GM12878 (cell line): ENCODE data around the gene PHGDH. TPM values are rescaled to one million over a fixed set of nuclear protein-coding genes. Genes with fewer than 3 reads are reported as not detected.

Source experiments
- ATAC-seq: fragments of 200-7000 bp; cut with Tn5 transposase; 3 replicates; pipeline ENCODE4 v1.9.1; 2020; ENCODE audit warnings: mild to moderate bottlenecking, moderate library complexity
- BruUV-seq: library from RNA; stranded (reverse); fragments of 400-500 nt; replicated peaks from 2 replicates; lab custom pipeline; 2021; lab: Mats Ljungman, UMichigan
- CTCF ChIA-PET: fragments of 300-600 bp; sonication (Branson Sonifier 250); formaldehyde crosslinking; extraction: SDS; loops from one replicate; lab custom pipeline; 2021; ENCODE audit warnings: inconsistent platforms; lab: Yijun Ruan, JAX
- POLR2A ChIA-PET: fragments of 350-600 bp; formaldehyde crosslinking; extraction: SDS; loops from one replicate; lab custom pipeline; 2021; ENCODE audit warnings: inconsistent platforms; lab: Charles Lee
- RAD21 ChIA-PET: fragments of 300-600 bp; sonication (Branson Sonifier 250); formaldehyde crosslinking; loops from one replicate; lab custom pipeline; 2023; ENCODE audit warnings: antibody characterized with exemption; ENCODE audit not compliant: unreplicated experiment; lab: Charles Lee
- SMC1A ChIA-PET: fragments of 300-600 bp; sonication (Branson Sonifier 250); formaldehyde crosslinking; loops from one replicate; lab custom pipeline; 2023; ENCODE audit not compliant: unreplicated experiment, uncharacterized antibody; lab: Charles Lee
- DNase-seq: peaks from one replicate; pipeline ENCODE4 v3.0.0-alpha.2; 2011; ENCODE audit warnings: low read depth, low spot score
- FAIRE-seq: peaks from 3 replicates; lab custom pipeline; 2011; peaks lifted over from hg19 to GRCh38; lab: Jason Lieb, UNC
- H2AFZ ChIP-seq: 2 replicates; pipeline ENCODE4 v1.6.0; 2011; ENCODE audit warnings: low read depth, low read length, control low read depth; ENCODE audit not compliant: control insufficient read depth
- H3K27ac ChIP-seq: 2 replicates; pipeline ENCODE4 v1.5.1; 2011; ENCODE audit warnings: control low read depth; ENCODE audit not compliant: control insufficient read depth, insufficient read depth
- H3K27me3 ChIP-seq, 2 experiments: replicated peaks in 1 of 2; 2 replicates each; pipeline versions ENCODE4 v1.6.0 to v1.6.1; 2011; ENCODE audit warnings: low read length in 1 of 2; ENCODE audit not compliant: control insufficient read depth in 2 of 2, insufficient read depth in 2 of 2
- H3K36me3 ChIP-seq, 2 experiments: 2 replicates each; pipeline ENCODE4 v1.5.1; 2011; ENCODE audit warnings: low read length in 1 of 2; ENCODE audit not compliant: control insufficient read depth in 2 of 2, insufficient read depth in 2 of 2
- H3K4me1 ChIP-seq: 2 replicates; pipeline ENCODE4 v1.6.1; 2011; ENCODE audit warnings: mild to moderate bottlenecking, low read length, moderate library complexity, mixed read lengths; ENCODE audit not compliant: control insufficient read depth, insufficient read depth
- H3K4me2 ChIP-seq: 2 replicates; pipeline ENCODE4 v1.6.0; 2011; ENCODE audit warnings: control low read depth; ENCODE audit not compliant: control insufficient read depth, insufficient read depth
- H3K4me3 ChIP-seq: fragments of 200-600 bp; sonication (generic); 2 replicates; pipeline ENCODE4 v1.5.1; 2016
- H3K79me2 ChIP-seq: 2 replicates; pipeline ENCODE4 v1.6.0; 2011; ENCODE audit warnings: low read length; ENCODE audit not compliant: control insufficient read depth, insufficient read depth
- H3K9ac ChIP-seq: 2 replicates; pipeline ENCODE4 v1.8.0; 2011; ENCODE audit warnings: low read length, control low read depth, mixed read lengths; ENCODE audit not compliant: control insufficient read depth, insufficient read depth
- H3K9me3 ChIP-seq: replicated peaks from 3 replicates; pipeline ENCODE4 v1.5.1; 2011; ENCODE audit warnings: mild to moderate bottlenecking, low read length; ENCODE audit not compliant: control insufficient read depth, insufficient read depth
- H4K20me1 ChIP-seq: 2 replicates; pipeline ENCODE4 v1.6.0; 2011; ENCODE audit not compliant: control insufficient read depth, insufficient read depth
- JUND ChIP-seq: IDR thresholded peaks from 2 replicates; pipeline ENCODE4 v1.6.1; 2012; ENCODE audit warnings: low read depth, mild to moderate bottlenecking, low read length, improper control_type of control experiment, moderate library complexity
- MEF2A ChIP-seq: IDR thresholded peaks from 2 replicates; pipeline ENCODE4 v1.6.1; 2011; ENCODE audit warnings: low read depth, mild to moderate bottlenecking, low read length, moderate library complexity; ENCODE audit not compliant: insufficient read depth
- MXI1 ChIP-seq: fragments of 150-350 bp; IDR thresholded peaks from 2 replicates; pipeline ENCODE4 v1.6.1; 2011; ENCODE audit warnings: low read depth, mild to moderate bottlenecking, inconsistent platforms, low read length, improper control_type of control experiment
- MYB ChIP-seq: fragments of 150-350 bp; IDR thresholded peaks from 2 replicates; pipeline ENCODE4 v1.6.1; 2014; ENCODE audit warnings: mild to moderate bottlenecking, low read depth, low read length, borderline replicate concordance
- RBBP5 ChIP-seq: fragments of 200-600 bp; sonication (generic); conservative IDR thresholded peaks from 2 replicates; pipeline ENCODE4 v1.6.1; 2016
- ZNF274 ChIP-seq: IDR thresholded peaks from one replicate; pipeline ENCODE4 v1.8.0; 2011; ENCODE audit not compliant: insufficient read length, insufficient read depth
- WGBS: methylation state at CpG from one replicate; pipeline ENCODE4 v1.1.6; 2016; ENCODE audit warnings: low lambda C conversion rate; ENCODE audit not compliant: insufficient replicate concordance, insufficient coverage; ENCODE audit errors: missing lambda C conversion rate; 5-methylcytosine and 5-hydroxymethylcytosine counted together
- in situ Hi-C: fragments of 300-500 bp; cut with MboI; formaldehyde crosslinking; loops from 9 replicates; pipeline ENCODE4 v1.14.3; 2018; ENCODE audit warnings: mixed read lengths
- intact Hi-C: fragments of 100-400 bp; cut with micrococcal nuclease; formaldehyde crosslinking; loops from one replicate; pipeline ENCODE4 v1.14.2; 2022; ENCODE audit not compliant: unreplicated experiment
- polyA plus RNA-seq, 11 experiments: library from polyadenylated mRNA; depleted of rRNA in 4 of 11; unstranded in 6 of 11; stranded (reverse) in 5 of 11; fragments of >200 nt; fragmentation: Nextera tagmentation in 4 of 11; fragmentation: Illumina TruSeq in 1 of 11; extraction: Ambion mirVana in 4 of 11; extraction: Trizol in 1 of 11; gene quantifications; 1 replicate in 1 of 11; 2 replicates in 10 of 11; pipeline versions ENCODE4 v1.2.1 to v1.2.3, GENCODE V29; 2011 to 2016; ENCODE audit warnings: inconsistent platforms in 2 of 11, missing spikeins in 2 of 11, low read depth in 1 of 11
- total RNA-seq, 4 experiments: library from RNA; depleted of rRNA in 3 of 4; stranded (reverse); fragments of >200 nt in 3 of 4; fragmentation: Illumina TruSeq in 1 of 4; extraction: Trizol in 1 of 4; gene quantifications; 2 replicates each; pipeline versions ENCODE4 v1.2.1 to v1.2.3, GENCODE V29; 2013 to 2021
- TF ChIP-seq, protein P1 (sequence below): fragments of 450-650 bp; formaldehyde crosslinking; IDR thresholded peaks from 2 replicates; pipeline ENCODE4 v1.4.0; 2022; ENCODE audit warnings: mild to moderate bottlenecking, moderate library complexity
- TF ChIP-seq, protein P2 (sequence below), 3 experiments: IDR thresholded peaks in 2 of 3; conservative IDR thresholded peaks in 1 of 3; 2 replicates each; pipeline ENCODE4 v1.5.1; 2011; ENCODE audit warnings: low read depth in 3 of 3, low read length in 3 of 3, mild to moderate bottlenecking in 3 of 3, control low read depth in 2 of 3, moderate library complexity in 2 of 3, inconsistent platforms in 1 of 3, mixed read lengths in 1 of 3; ENCODE audit not compliant: control insufficient read depth in 2 of 3, insufficient read depth in 1 of 3; ENCODE audit errors: extremely low read depth in 1 of 3
- TF ChIP-seq, protein P3 (sequence below): fragments of 450-650 bp; conservative IDR thresholded peaks from 2 replicates; pipeline ENCODE4 v1.6.1; 2017; ENCODE audit warnings: mild to moderate bottlenecking, moderate library complexity
- TF ChIP-seq, protein P4 (sequence below): fragments of 150-350 bp; IDR thresholded peaks from 2 replicates; pipeline ENCODE4 v1.6.1; 2016; ENCODE audit warnings: low read depth, low read length

The PHGDH gene
- total and polyA plus RNA-seq, 10 of the 15 experiments (the other 5 are each of a cell fraction or from before 2014, with no cell fraction given) = 3.9 to 47.8 (median 25.9) TPM

DNA sequence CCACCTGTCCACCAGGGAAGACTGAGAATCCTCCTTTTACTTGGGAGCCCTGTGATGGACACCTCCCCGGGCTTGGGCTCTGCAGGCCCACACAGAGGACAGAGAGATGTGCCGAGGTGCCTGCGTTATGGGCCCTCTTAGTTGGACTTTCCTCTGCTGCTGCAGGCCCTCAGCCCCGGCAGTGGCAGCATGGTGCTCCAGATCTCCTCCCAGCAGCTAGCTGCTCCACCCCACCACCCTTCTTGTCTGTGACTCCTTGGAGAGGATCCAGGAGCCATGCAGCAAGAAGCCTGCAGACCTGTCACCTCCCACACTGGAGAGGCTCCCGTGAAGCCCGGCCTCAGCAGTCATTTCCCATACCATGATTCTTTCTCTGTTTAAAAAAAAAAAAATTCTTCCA lies 27.4 kb downstream of the PHGDH start:
- no TSS peak for BruUV-seq
- no peaks in the 10 kb centered on the region for H3K79me2 ChIP-seq
- in situ Hi-C loops (no loop called here), intact Hi-C loops (no loop called here)
- WGBS = 53% methylated on average over 5 of the region's 6 CpGs
- H3K27ac ChIP-seq = no peak overlapping the region
- ChIA-PET POLR2A (no interaction called here), SMC1A (interaction anchor here (1.1 kb wide), 1 partner anchor 19 kb away, joined by 3 read pairs; no protein-coding TSS in a partner anchor), CTCF (no interaction called here), RAD21 (no interaction called here)
- FAIRE-seq = no peak
- H3K4me1 ChIP-seq = no peaks in the 10 kb centered on the region
- no peak overlapping the region for H2AFZ ChIP-seq
- no peak for DNase-seq
- H3K4me3 ChIP-seq = no peak overlapping the region
- no peaks in the 10 kb centered on the region for H3K27me3 ChIP-seq
- H4K20me1 ChIP-seq = no peaks in the 10 kb centered on the region
- H3K4me2 ChIP-seq = no peak overlapping the region
- no peak for ATAC-seq
- no peak overlapping the region for H3K9ac ChIP-seq
- no peaks in the 10 kb centered on the region; a peak in 1 of 4 replicates for H3K36me3 ChIP-seq
- H3K9me3 ChIP-seq = no peaks in the 10 kb centered on the region
- TF ChIP-seq, protein P1, sequence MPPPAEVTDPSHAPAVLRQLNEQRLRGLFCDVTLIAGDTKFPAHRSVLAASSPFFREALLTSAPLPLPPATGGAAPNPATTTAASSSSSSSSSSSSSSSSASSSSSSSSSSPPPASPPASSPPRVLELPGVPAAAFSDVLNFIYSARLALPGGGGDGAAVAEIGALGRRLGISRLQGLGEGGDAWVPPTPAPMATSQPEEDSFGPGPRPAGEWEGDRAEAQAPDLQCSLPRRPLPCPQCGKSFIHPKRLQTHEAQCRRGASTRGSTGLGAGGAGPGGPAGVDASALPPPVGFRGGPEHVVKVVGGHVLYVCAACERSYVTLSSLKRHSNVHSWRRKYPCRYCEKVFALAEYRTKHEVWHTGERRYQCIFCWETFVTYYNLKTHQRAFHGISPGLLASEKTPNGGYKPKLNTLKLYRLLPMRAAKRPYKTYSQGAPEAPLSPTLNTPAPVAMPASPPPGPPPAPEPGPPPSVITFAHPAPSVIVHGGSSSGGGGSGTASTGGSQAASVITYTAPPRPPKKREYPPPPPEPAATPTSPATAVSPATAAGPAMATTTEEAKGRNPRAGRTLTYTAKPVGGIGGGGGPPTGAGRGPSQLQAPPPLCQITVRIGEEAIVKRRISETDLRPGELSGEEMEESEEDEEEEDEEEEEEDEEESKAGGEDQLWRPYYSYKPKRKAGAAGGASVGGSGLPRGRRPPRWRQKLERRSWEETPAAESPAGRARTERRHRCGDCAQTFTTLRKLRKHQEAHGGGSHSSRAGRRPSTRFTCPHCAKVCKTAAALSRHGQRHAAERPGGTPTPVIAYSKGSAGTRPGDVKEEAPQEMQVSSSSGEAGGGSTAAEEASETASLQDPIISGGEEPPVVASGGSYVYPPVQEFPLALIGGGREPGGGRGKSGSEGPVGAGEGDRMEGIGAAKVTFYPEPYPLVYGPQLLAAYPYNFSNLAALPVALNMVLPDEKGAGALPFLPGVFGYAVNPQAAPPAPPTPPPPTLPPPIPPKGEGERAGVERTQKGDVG (CRISPR knock-in tag) = no peak
- no peak for TF ChIP-seq MEF2A
- TF ChIP-seq, protein P2, sequence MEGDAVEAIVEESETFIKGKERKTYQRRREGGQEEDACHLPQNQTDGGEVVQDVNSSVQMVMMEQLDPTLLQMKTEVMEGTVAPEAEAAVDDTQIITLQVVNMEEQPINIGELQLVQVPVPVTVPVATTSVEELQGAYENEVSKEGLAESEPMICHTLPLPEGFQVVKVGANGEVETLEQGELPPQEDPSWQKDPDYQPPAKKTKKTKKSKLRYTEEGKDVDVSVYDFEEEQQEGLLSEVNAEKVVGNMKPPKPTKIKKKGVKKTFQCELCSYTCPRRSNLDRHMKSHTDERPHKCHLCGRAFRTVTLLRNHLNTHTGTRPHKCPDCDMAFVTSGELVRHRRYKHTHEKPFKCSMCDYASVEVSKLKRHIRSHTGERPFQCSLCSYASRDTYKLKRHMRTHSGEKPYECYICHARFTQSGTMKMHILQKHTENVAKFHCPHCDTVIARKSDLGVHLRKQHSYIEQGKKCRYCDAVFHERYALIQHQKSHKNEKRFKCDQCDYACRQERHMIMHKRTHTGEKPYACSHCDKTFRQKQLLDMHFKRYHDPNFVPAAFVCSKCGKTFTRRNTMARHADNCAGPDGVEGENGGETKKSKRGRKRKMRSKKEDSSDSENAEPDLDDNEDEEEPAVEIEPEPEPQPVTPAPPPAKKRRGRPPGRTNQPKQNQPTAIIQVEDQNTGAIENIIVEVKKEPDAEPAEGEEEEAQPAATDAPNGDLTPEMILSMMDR (IDR thresholded peaks at IDR 0.05 in 2 of 3, conservative IDR thresholded peaks at IDR 0.05 in 1 of 3; ENCODE audit: control insufficient read depth in 2 of 3, extremely low read depth in 1 of 3, insufficient read depth in 1 of 3, low read depth in 3 of 3, low read length in 3 of 3) = no peak
- TF ChIP-seq JUND = no peak
- no peak for TF ChIP-seq RBBP5
- no peak for TF ChIP-seq ZNF274
- TF ChIP-seq MYB = no peak
- TF ChIP-seq, protein P3, sequence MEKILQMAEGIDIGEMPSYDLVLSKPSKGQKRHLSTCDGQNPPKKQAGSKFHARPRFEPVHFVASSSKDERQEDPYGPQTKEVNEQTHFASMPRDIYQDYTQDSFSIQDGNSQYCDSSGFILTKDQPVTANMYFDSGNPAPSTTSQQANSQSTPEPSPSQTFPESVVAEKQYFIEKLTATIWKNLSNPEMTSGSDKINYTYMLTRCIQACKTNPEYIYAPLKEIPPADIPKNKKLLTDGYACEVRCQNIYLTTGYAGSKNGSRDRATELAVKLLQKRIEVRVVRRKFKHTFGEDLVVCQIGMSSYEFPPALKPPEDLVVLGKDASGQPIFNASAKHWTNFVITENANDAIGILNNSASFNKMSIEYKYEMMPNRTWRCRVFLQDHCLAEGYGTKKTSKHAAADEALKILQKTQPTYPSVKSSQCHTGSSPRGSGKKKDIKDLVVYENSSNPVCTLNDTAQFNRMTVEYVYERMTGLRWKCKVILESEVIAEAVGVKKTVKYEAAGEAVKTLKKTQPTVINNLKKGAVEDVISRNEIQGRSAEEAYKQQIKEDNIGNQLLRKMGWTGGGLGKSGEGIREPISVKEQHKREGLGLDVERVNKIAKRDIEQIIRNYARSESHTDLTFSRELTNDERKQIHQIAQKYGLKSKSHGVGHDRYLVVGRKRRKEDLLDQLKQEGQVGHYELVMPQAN = no peak
- TF ChIP-seq MXI1 = no peak
- TF ChIP-seq, protein P4, sequence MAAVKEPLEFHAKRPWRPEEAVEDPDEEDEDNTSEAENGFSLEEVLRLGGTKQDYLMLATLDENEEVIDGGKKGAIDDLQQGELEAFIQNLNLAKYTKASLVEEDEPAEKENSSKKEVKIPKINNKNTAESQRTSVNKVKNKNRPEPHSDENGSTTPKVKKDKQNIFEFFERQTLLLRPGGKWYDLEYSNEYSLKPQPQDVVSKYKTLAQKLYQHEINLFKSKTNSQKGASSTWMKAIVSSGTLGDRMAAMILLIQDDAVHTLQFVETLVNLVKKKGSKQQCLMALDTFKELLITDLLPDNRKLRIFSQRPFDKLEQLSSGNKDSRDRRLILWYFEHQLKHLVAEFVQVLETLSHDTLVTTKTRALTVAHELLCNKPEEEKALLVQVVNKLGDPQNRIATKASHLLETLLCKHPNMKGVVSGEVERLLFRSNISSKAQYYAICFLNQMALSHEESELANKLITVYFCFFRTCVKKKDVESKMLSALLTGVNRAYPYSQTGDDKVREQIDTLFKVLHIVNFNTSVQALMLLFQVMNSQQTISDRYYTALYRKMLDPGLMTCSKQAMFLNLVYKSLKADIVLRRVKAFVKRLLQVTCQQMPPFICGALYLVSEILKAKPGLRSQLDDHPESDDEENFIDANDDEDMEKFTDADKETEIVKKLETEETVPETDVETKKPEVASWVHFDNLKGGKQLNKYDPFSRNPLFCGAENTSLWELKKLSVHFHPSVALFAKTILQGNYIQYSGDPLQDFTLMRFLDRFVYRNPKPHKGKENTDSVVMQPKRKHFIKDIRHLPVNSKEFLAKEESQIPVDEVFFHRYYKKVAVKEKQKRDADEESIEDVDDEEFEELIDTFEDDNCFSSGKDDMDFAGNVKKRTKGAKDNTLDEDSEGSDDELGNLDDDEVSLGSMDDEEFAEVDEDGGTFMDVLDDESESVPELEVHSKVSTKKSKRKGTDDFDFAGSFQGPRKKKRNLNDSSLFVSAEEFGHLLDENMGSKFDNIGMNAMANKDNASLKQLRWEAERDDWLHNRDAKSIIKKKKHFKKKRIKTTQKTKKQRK = no peak
